SK-N-SH (cell line): ENCODE results near the gene ANO10. TPM values are rescaled to one million over a fixed set of nuclear protein-coding genes. Genes with fewer than 3 reads are reported as not detected.

Source experiments
- CTCF ChIA-PET: fragments of 300-600, 350-600 bp; formaldehyde crosslinking; extraction: SDS; loops from one replicate; lab custom pipeline; 2021; lab: Yijun Ruan, JAX
- POLR2A ChIA-PET: fragments of 350-600 bp; sonication (Branson Sonifier 250); formaldehyde crosslinking; extraction: SDS; loops from one replicate; lab custom pipeline; 2020; ENCODE audit warnings: antibody characterized with exemption, inconsistent platforms; lab: Yijun Ruan, JAX
- DNase-seq: peaks from one replicate; pipeline ENCODE4 v3.0.0; 2012
- H2AFZ ChIP-seq: fragments of 200-600 bp; sonication (generic); 2 replicates; pipeline ENCODE4 v1.8.1; 2016; ENCODE audit warnings: antibody characterized with exemption, mild to moderate bottlenecking, low read depth
- H3F3A ChIP-seq: fragments of 200-600 bp; sonication (generic); replicated peaks from 2 replicates; pipeline ENCODE3; 2016; ENCODE audit warnings: antibody characterized with exemption, mild to moderate bottlenecking; ENCODE audit not compliant: insufficient read depth
- H3K27ac ChIP-seq, 2 experiments: fragments of 200-500 bp in 1 of 2; fragments of 200-600 bp in 1 of 2; sonication (Bioruptor generic) in 1 of 2; sonication (generic), shearing (Covaris generic) in 1 of 2; 2 replicates each; pipeline versions ENCODE4 v1.5.1 to v1.6.1; 2014 to 2016; ENCODE audit warnings: low read depth in 2 of 2, inconsistent platforms in 1 of 2, low read length in 1 of 2, mild to moderate bottlenecking in 1 of 2, mixed read lengths in 1 of 2
- H3K27me3 ChIP-seq: fragments of 200-600 bp; sonication (generic), shearing (Covaris generic); 2 replicates; pipeline ENCODE4 v1.6.1; 2016; ENCODE audit warnings: mixed run types; ENCODE audit not compliant: insufficient read depth
- H3K36me3 ChIP-seq, 2 experiments: fragments of 200-500 bp in 1 of 2; fragments of 200-600 bp in 1 of 2; sonication (Bioruptor generic) in 1 of 2; sonication (generic) in 1 of 2; replicated peaks in 1 of 2; 2 replicates each; pipeline versions ENCODE3 to v1.5.1; 2014 to 2016; ENCODE audit warnings: low read length in 1 of 2, mild to moderate bottlenecking in 1 of 2; ENCODE audit not compliant: insufficient read depth in 2 of 2, control insufficient read depth in 1 of 2
- H3K4me1 ChIP-seq, 2 experiments: fragments of 200-500 bp in 1 of 2; fragments of 200-600 bp in 1 of 2; sonication (Bioruptor generic) in 1 of 2; sonication (generic), shearing (Covaris generic) in 1 of 2; 2 replicates each; pipeline versions ENCODE4 v1.5.1 to v1.6.1; 2014 to 2016; ENCODE audit warnings: low read depth in 1 of 2, low read length in 1 of 2, mixed run types in 1 of 2; ENCODE audit not compliant: insufficient read depth in 2 of 2, control insufficient read depth in 1 of 2
- H3K4me2 ChIP-seq: fragments of 200-600 bp; sonication (generic), shearing (Covaris generic); 2 replicates; pipeline ENCODE4 v1.6.1; 2017; ENCODE audit warnings: mixed run types
- H3K4me3 ChIP-seq, 2 experiments: fragments of 200-500 bp in 1 of 2; fragments of 200-600 bp in 1 of 2; sonication (Bioruptor generic) in 1 of 2; sonication (generic), shearing (Covaris generic) in 1 of 2; 2 replicates each; pipeline versions ENCODE4 v1.5.1 to v1.8.1; 2014 to 2016; ENCODE audit warnings: low read depth in 2 of 2, inconsistent platforms in 1 of 2, low read length in 1 of 2, mild to moderate bottlenecking in 1 of 2, mixed read lengths in 1 of 2, moderate library complexity in 1 of 2
- H3K79me2 ChIP-seq: fragments of 200-600 bp; sonication (generic); 2 replicates; pipeline ENCODE4 v1.8.1; 2017; ENCODE audit warnings: mild to moderate bottlenecking; ENCODE audit not compliant: insufficient read depth
- H3K9ac ChIP-seq: fragments of 200-600 bp; sonication (generic); 2 replicates; pipeline ENCODE4 v1.6.1; 2017; ENCODE audit warnings: mixed run types
- H3K9me2 ChIP-seq: fragments of 200-600 bp; sonication (generic); 2 replicates; pipeline ENCODE4 v1.6.1; 2017; ENCODE audit warnings: mixed run types
- H3K9me3 ChIP-seq: fragments of 200-600 bp; sonication (generic); 2 replicates; pipeline ENCODE4 v1.6.1; 2017; ENCODE audit warnings: mixed run types, mild to moderate bottlenecking, moderate library complexity
- H4K20me1 ChIP-seq: fragments of 200-600 bp; sonication (generic); 2 replicates; pipeline ENCODE4 v1.6.1; 2017; ENCODE audit warnings: mild to moderate bottlenecking, mixed run types; ENCODE audit not compliant: insufficient read depth
- EP300 ChIP-seq, 2 experiments: IDR thresholded peaks; 2 replicates each; pipeline versions ENCODE4 v1.4.0 to v1.6.1; 2012; ENCODE audit warnings: borderline replicate concordance in 1 of 2, low read depth in 1 of 2, low read length in 1 of 2
- FOSL2 ChIP-seq: IDR thresholded peaks from 2 replicates; pipeline ENCODE4 v1.4.0; 2012; ENCODE audit warnings: low read depth, mild to moderate bottlenecking, moderate library complexity, borderline replicate concordance
- FOXJ3 ChIP-seq: sonication (generic); formaldehyde crosslinking; IDR thresholded peaks from 2 replicates; pipeline ENCODE4 v1.5.1; 2020; ENCODE audit warnings: mild to moderate bottlenecking, missing genetic modification reagents
- JUND ChIP-seq: IDR thresholded peaks from 2 replicates; pipeline ENCODE4 v1.4.0; 2012
- MEF2A ChIP-seq: IDR thresholded peaks from 2 replicates; pipeline ENCODE4 v1.4.0; 2012; ENCODE audit warnings: low read depth, borderline replicate concordance
- MXI1 ChIP-seq: IDR thresholded peaks from 2 replicates; pipeline ENCODE4 v1.6.1; 2012; ENCODE audit warnings: mild to moderate bottlenecking, low read depth, low read length, improper control_type of control experiment
- NFIC ChIP-seq: IDR thresholded peaks from 2 replicates; pipeline ENCODE4 v1.4.0; 2012; ENCODE audit warnings: borderline replicate concordance
- NRF1 ChIP-seq: IDR thresholded peaks from 2 replicates; pipeline ENCODE4 v1.6.1; 2012; ENCODE audit warnings: low read depth, mild to moderate bottlenecking, low read length
- RAD21 ChIP-seq: IDR thresholded peaks from 2 replicates; pipeline ENCODE4 v1.6.1; 2012; ENCODE audit warnings: mild to moderate bottlenecking, low read length
- RXRA ChIP-seq: IDR thresholded peaks from 2 replicates; pipeline ENCODE4 v1.4.0; 2012; ENCODE audit warnings: low read depth, mild to moderate bottlenecking, borderline replicate concordance
- SMC3 ChIP-seq: IDR thresholded peaks from 2 replicates; pipeline ENCODE4 v1.6.1; 2012; ENCODE audit warnings: low read depth, low read length, improper control_type of control experiment
- TAF1 ChIP-seq: IDR thresholded peaks from 2 replicates; pipeline ENCODE4 v1.6.1; 2012; ENCODE audit warnings: low read depth, mild to moderate bottlenecking, low read length, moderate library complexity, borderline replicate concordance
- TEAD4 ChIP-seq: IDR thresholded peaks from 2 replicates; pipeline ENCODE4 v1.4.0; 2012; ENCODE audit warnings: mild to moderate bottlenecking, borderline replicate concordance; ENCODE audit not compliant: insufficient read depth
- YY1 ChIP-seq: IDR thresholded peaks from 2 replicates; pipeline ENCODE4 v1.4.0; 2012; ENCODE audit warnings: low read depth, mild to moderate bottlenecking
- WGBS: methylation state at CpG from one replicate; pipeline ENCODE4 v1.1.6; 2017; ENCODE audit warnings: low lambda C conversion rate; 5-methylcytosine and 5-hydroxymethylcytosine counted together
- polyA plus RNA-seq, 3 experiments: library from polyadenylated mRNA; depleted of rRNA; stranded (reverse); fragments of >200 nt; gene quantifications; 2 replicates each; pipeline ENCODE4 v1.2.3, GENCODE V29; 2012
- TF ChIP-seq, protein P1 (sequence below): IDR thresholded peaks from 2 replicates; pipeline ENCODE4; 2012
- TF ChIP-seq, protein P2 (sequence below): fragments of 150-350 bp; IDR thresholded peaks from 2 replicates; pipeline ENCODE4 v1.6.1; 2017; ENCODE audit warnings: antibody characterized with exemption, low read length, low read depth, borderline replicate concordance
- TF ChIP-seq, protein P3 (sequence below): IDR thresholded peaks from 2 replicates; pipeline ENCODE4 v1.6.1; 2012; ENCODE audit warnings: mild to moderate bottlenecking, low read depth, low read length, moderate library complexity
- TF ChIP-seq, protein P4 (sequence below): IDR thresholded peaks from 2 replicates; pipeline ENCODE4 v1.4.0; 2012; ENCODE audit warnings: low read depth, borderline replicate concordance

ANO10 gene
- polyA plus RNA-seq, 1 of the 3 experiments (the other 2 are of a cell fraction): 16.8 TPM

DNA sequence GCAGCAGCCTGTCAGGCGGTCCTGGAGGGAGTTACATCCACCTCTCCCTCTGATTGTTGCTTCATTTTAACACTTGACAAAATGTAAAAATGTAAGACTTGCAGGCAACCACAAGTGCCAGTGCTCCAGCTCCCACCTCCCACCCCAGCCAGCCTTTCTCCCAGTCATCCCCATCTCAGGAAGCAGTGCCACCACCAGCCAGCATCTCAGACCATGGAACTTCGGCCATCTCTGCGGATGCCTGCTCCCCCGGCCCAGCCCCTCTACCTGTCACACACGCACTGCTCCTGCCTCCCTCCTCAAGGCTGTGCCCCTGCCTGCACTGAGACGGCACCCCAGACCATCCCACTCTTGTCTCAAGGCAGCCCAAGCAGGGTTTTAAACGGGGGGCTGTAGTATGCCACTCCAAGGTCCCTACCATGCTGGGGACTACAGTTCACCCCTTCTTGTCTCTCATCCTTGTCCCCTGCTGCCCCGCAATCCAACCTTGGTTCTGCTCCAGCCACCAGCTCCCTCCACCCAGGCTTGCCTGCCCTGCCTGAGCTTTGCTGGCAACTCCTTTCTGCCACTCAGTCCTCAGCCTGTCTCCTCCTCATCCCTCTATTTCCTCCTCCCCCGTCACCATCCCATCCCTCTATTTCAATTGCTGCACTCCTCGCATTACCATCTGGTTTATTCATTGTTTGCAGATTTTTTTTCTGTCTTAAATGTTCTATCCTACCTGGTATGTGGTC is 249.6 kb downstream of the ANO10 start (continued):
- TF ChIP-seq, protein P1, sequence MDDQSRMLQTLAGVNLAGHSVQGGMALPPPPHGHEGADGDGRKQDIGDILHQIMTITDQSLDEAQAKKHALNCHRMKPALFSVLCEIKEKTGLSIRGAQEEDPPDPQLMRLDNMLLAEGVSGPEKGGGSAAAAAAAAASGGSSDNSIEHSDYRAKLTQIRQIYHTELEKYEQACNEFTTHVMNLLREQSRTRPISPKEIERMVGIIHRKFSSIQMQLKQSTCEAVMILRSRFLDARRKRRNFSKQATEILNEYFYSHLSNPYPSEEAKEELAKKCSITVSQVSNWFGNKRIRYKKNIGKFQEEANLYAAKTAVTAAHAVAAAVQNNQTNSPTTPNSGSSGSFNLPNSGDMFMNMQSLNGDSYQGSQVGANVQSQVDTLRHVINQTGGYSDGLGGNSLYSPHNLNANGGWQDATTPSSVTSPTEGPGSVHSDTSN: no peak
- TF ChIP-seq TEAD4 (no peak), TAF1 (no peak), FOXJ3 (CRISPR knock-in tag) (no peak)
- TF ChIP-seq, all 33 proteins: peak for 0

DNA sequence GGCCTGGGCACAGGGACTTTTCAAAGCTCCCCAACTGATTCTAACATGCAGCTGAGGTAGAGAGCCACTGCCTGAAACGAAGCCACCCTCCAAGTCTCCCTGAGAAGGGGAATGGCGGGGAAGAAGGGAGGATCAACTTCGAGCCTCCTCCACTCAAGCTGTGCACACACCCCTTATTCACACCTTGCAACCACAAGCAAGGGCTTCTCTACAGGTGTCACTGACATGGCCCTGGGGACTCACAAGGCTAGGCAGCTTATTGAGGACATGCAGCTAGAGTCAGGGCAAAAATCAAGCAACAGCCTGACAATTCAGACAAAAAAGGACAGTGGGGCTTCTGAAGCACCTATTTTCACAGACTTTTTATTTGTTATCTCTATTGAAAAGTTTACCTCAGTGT is 250.3 kb downstream of the ANO10 start:
- WGBS: 64% methylated on average over 3 of the region's 3 CpGs

More for the DNA sequence above, 250.3 kb downstream of the ANO10 start:
- Histone ChIP-seq H3K27me3 (no peaks in the 10 kb centered on the region), H3K4me2 (no peak overlapping the region), H3K79me2 (no peaks in the 10 kb centered on the region), H3K4me3 (no peak overlapping the region), H3K9ac (no peak overlapping the region), H3K9me3 (no peaks in the 10 kb centered on the region), H3K9me2 (no peaks in the 10 kb centered on the region), H4K20me1 (no peaks in the 10 kb centered on the region), H2AFZ (no peak overlapping the region), H3K27ac (no peak overlapping the region), H3K4me1 (no peaks in the 10 kb centered on the region), H3F3A (no peaks in the 10 kb centered on the region), H3K36me3 (no peaks in the 10 kb centered on the region)
- ChIA-PET CTCF (no interaction called here), POLR2A (no interaction called here)
- no peak for DNase-seq
- TF ChIP-seq, protein P2, sequence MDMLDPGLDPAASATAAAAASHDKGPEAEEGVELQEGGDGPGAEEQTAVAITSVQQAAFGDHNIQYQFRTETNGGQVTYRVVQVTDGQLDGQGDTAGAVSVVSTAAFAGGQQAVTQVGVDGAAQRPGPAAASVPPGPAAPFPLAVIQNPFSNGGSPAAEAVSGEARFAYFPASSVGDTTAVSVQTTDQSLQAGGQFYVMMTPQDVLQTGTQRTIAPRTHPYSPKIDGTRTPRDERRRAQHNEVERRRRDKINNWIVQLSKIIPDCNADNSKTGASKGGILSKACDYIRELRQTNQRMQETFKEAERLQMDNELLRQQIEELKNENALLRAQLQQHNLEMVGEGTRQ: no peak
- TF ChIP-seq RXRA (no peak), NRF1 (no peak), EP300 (IDR thresholded peaks at IDR 0.05; ENCODE audit: borderline replicate concordance in 1 of 2, low read depth in 1 of 2, low read length in 1 of 2) (no peak), SMC3 (no peak), YY1 (no peak), JUND (no peak), MEF2A (no peak), NFIC (no peak), MXI1 (no peak), RAD21 (no peak), FOSL2 (no peak)
- TF ChIP-seq, protein P3, sequence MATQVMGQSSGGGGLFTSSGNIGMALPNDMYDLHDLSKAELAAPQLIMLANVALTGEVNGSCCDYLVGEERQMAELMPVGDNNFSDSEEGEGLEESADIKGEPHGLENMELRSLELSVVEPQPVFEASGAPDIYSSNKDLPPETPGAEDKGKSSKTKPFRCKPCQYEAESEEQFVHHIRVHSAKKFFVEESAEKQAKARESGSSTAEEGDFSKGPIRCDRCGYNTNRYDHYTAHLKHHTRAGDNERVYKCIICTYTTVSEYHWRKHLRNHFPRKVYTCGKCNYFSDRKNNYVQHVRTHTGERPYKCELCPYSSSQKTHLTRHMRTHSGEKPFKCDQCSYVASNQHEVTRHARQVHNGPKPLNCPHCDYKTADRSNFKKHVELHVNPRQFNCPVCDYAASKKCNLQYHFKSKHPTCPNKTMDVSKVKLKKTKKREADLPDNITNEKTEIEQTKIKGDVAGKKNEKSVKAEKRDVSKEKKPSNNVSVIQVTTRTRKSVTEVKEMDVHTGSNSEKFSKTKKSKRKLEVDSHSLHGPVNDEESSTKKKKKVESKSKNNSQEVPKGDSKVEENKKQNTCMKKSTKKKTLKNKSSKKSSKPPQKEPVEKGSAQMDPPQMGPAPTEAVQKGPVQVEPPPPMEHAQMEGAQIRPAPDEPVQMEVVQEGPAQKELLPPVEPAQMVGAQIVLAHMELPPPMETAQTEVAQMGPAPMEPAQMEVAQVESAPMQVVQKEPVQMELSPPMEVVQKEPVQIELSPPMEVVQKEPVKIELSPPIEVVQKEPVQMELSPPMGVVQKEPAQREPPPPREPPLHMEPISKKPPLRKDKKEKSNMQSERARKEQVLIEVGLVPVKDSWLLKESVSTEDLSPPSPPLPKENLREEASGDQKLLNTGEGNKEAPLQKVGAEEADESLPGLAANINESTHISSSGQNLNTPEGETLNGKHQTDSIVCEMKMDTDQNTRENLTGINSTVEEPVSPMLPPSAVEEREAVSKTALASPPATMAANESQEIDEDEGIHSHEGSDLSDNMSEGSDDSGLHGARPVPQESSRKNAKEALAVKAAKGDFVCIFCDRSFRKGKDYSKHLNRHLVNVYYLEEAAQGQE: no peak
- TF ChIP-seq, protein P4, sequence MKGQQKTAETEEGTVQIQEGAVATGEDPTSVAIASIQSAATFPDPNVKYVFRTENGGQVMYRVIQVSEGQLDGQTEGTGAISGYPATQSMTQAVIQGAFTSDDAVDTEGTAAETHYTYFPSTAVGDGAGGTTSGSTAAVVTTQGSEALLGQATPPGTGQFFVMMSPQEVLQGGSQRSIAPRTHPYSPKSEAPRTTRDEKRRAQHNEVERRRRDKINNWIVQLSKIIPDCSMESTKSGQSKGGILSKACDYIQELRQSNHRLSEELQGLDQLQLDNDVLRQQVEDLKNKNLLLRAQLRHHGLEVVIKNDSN: no peak
